GM21528 (cell line): ENCODE results near the gene DMPK.
A peak's percentile ranks its signal among the peaks of the same experiment; 100 is the strongest.
"Not testable (repeated sequence)": the region's sequence is repeated elsewhere in the genome, so short reads cannot be mapped to it uniquely, and the experiment has no call there.

Source experiments
- ATAC-seq: cut with Tn5 transposase; IDR thresholded peaks from one replicate; pipeline ENCODE4 v1.9.1; 2021; ENCODE audit warnings: mild to moderate bottlenecking, moderate library complexity; ENCODE audit not compliant: unreplicated experiment, low FRiP score

DMPK gene

DNA sequence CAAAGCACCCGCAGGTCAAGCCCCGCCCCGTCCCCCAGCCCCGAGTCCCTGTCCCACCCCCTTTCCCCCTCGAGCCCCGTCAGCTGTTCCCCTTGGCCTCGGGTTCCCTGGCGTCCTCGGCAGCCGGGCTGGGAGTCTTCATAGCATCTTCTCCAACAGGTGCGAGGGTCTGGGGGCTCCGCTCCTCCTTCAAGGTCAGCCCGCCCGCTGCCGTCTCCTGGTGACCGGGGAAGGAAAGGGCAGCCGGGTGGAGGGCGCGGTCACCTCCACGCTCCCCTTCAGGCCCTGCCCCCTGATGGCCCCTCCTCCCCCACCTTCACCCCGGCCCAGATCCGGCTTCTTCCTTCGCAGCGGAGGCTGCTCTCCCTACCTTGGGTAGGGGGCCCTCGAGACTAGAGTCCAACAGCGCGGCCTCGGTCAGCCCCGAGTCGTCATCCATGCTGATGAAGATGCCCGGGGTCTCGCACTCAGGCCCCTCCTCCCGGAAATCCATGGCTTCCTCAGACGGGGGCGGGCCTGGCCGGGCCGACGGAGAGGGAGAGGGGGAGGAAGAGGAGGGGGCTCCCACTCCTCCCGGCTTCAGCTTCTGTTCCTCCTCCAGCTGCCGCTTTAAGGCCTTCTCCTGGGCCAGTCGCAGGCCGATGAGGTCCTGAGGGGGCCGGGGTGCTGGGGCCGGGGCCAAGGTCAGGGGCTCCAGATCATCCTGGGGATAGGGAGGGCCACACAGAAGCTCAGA, 33.4 kb upstream of the DMPK start:
- no peak for ATAC-seq

GRCh38 chr19:45814851-45815480, 32.7 kb upstream of the DMPK start, which contains the start of gene RSPH6A:
TSS of gene RSPH6A (minus strand) at chr19:45815308. CDS start at chr19:45815176, 132 bp downstream.
- no peak for ATAC-seq

DNA sequence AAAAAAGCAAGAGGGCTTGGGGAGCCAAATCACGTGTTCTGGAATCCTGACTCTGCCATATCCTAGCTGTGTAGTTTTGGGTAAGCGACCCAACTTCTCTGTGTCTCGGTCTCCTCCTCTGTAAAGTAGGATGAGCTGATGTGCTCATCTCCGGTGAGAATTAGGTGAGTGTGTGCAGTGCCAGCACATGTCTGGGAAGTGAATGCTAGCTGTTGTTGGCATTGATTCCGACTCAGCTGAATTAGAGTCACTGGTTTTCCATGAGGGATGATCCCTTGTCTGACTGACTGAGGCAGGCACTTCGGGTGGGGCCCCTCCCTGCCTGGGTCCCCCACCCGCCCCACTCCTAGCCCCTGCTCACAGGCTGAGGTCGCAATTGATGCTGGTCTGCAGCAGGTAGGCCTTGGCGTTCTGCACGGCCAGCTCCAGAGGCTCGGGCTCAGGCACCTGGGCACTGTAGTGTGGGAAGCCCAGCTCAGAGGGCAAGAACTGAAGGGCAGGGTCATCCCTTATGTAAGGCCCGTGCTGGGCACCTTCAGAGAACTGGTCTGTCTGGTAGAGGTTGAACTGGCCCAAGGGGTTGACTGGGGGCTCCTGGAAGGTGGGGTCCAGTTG, 32.0 kb upstream of the DMPK start:
- no peak for ATAC-seq

GRCh38 chr19:45812297-45812696, 30.0 kb upstream of the DMPK start:
- no peak for ATAC-seq

DNA sequence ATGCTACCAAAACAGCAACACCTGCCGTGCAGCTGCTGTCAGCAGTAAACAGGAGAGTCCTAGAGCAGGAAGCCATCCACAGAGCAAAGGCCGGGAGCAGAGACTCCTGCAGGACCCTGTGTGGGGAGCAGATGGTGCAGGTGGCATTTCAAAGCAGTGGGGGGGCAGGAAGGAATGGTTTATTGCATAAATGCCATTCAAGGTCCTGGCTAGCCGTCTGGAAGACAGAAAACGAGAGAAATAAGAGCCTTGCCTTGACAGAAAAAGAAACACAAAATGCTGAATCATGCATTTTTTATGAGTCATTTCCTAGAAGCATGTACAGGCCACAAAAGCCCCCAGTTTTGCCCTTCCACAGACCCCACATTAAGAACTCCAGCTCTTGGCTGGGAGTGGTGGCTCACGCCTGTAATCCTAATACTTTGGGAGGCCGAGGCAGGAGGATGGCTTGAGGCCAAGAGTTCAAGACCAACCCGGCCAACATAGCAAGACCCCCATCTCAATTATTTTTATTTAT, 27.4 kb upstream of the DMPK start:
- no peak for ATAC-seq

DNA sequence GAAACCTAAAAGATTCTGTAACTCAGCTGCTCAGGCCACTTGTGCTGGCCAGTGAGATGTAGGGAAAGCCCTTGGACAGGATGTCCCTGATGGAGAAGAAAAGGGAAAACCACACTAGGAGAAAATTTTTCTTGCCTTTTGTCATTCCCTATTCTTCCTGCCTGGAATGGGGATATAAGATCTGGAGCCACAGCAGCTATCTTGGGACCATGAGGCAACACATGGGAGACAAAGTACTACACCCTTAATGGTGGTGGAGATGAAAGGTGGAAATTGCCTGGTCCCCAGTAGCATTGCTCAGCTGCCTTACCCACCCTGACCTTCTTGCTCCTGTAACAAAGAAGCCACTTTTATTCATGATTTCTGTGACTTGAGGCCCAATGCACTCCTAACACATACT, 23.4 kb upstream of the DMPK start:
- ATAC-seq = no peak

DNA sequence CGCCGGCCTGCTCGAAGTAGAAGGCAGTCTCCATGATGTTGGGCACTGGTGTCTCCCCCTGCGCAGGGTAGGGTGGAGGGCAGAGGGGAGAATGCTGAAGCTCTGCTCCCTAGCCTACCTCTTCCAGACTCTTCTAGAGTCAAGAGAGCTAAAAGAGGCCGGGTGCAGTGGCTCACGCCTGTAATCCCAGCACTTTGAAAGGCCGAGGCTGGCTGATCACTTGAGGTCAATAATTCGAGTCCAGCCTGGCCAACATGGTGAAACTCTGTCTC, 22.6 kb upstream of the DMPK start:
- no peak for ATAC-seq

DNA sequence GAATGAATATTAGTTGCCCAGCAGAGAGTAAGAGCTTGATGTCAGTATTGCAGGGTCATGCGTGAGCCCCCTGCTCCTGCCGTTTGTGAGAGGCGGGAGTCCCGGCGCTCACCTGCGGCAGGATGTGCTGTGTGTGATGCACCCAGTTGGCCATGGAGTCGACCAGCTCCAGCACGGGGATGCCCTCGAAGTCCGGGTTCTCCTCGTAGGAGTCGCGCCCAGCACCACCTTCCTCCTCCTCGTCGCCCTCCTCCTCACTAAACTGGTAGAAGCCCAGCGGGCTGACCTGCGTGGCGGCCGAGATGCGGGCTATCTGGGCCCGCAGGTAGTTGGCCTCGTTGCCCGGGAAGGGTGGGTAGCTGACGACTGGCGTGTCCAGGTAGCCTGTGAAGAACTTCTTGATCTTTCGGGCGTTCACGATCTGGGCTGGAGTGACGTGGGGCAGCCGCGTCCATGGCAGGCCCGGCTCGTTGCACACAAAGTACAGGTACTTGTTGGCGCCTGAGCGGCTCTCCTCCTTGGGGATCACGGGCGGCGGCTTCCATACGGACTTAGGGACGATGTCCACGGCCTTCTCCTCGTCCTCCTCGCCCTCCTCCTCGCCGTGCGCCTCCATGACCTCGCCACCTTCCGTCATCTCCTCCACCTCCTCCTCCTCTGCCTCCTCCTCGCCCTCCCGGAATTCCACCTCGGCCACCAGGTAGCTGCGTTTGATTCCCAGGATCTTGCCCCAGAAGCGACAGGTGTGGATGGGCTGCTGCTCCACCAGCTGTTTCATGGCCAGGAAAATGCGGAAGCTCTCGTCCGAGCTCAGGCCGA, 22.1 kb upstream of the DMPK start:
- ATAC-seq = no peak

- no peak for ATAC-seq
These were observed 19.4 kb upstream of the DMPK start for GRCh38 chr19:45801603-45802175.

DNA sequence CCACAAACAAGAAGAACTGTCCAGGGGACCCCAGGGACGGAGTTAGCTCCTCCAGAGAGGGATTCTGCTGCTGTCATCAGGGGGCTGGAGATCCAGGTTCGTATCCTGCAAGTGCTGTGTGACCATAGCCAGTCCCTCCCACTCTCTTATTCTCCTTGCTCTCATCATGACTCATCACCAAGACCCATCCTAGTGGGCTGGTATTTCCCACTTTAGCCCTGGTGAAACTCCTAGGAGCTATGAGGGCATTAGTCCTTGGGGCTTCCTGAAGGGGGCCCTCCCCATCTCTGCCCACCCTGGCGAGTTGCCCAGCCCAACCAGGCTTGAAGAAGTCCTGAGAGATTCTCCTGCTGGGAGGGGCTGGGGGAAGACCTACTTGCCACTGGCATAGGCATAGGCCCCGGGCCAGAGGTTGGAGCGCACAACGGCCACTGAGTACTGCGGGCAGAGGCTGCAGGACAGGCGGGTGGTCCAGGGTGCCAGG, 17.8 kb upstream of the DMPK start:
- ATAC-seq = no peak

GRCh38 chr19:45799541-45799940, 17.3 kb upstream of the DMPK start:
- ATAC-seq = not testable (repeated sequence)

DNA sequence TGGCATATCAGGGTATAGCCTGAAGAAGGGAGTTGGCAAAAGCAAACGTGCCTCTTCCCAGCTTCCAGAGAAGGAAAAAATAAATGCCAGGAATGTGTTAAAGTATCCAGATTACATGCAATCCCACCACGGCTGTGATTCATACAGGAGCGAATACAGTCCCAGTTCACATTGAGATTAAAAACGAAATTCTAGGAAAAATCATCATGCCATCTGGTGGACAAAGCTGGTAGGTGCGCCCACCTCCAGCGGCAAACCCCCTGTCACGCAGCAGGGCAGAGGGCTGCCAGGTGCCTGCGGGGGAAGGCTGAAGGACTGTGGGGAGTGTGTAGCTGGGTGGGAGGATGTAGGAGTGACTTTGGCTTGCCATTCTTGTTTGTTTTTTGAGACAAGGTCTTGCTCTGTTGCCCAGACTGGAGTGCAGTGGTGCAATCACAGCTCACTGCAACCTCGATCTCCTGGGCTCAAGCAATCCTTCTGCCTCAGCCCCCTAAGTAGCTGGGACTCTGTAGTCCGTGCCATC, 16.8 kb upstream of the DMPK start:
- no peak for ATAC-seq

DNA sequence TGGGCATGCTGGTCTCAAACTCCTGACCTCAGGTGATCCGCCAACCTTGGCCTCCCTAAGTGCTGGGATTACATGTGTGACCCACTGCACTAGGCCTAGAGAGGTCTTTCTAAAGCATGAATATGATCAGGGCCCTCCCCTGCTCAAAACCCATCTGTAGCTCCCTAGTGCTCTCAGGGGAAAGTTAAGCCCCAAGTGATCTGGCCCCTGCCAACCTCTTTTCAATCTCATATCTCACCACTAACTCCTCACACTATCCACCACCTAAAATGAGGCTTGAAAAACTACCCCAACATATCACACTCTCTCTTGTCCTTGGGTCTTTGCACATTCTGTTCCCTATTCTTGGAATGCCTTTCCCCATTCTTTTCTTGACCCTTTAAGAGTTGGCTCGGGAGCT, 12.3 kb upstream of the DMPK start:
- ATAC-seq = no peak

DNA sequence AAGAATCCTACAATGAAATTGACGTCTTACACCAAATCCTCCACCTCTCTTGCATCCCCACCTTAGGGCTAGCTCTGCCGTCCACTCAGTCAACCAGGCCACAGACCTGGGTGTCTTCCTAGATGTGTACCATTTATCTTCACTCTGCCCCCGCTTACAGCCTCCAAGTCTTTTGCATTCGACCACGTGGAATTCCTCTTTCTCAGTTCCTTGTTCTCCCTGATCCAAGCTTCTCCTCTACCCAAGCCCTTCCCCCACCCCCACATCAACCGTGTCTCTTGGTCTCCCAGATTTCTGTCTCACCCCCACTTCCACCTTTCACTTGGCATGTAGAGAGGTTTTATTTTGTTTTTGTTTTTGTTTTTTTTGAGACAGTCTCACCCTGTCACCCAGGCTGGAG, 11.6 kb upstream of the DMPK start:
- no peak for ATAC-seq

DNA sequence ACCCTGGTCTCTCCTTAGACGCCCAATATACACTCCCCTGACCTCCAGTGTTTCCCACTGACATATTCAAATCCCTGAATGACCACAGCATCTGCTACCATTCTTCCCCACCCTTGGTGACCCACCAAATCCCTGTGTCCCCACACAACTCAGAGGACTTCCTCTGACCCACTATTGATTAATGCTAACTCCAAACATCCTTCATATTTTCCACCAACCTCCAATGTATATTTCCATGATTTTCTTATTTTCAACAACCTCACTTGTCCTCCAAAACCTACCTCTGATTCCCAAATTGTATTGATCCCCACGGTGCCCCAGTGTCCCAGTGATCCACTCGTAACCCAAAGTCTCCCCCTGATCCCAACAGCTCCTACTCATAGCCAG, 10.9 kb upstream of the DMPK start:
- no peak for ATAC-seq

DNA sequence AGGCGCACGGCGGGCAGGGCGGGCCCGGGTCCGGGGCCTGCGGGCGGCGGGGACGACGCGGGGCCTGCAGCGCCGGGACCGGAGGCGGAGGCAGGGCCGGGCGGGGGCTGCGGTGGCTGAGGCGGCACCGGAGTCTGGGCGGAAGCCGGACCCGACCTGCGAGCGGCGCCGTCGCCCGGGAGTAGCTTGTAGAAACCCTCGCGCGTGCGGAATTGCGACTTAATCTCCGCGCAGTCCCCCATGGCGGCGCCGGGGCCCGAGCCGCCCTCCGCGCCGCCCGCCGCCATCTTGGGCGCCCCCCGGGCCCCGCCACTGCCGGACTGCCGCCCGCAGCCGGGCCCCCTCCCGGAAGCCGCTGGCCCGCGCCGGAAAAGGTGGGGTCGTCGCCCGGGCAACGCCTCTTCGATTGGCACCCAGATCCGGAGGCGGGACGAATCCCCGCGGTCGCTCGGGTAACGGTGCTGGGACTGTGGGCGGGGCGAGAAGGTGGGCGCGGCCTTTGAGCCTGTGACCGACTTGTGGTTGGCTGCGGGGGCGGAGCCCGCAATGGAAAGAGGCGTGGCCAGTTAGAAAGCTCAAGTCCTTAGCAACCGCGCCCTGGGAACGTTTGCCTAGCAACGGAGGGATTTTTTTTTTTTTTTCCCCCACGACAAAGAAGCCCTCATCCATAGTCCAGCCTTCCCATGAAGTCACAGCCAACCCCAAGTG, 10.3 kb upstream of the DMPK start, which contains the start of gene DMWD:
DMWD (minus strand) TSS at position 376 of the 708 bp plus-strand sequence; CDS start at position 287, 89 bp downstream.
- peak; percentile 82 for ATAC-seq

DNA sequence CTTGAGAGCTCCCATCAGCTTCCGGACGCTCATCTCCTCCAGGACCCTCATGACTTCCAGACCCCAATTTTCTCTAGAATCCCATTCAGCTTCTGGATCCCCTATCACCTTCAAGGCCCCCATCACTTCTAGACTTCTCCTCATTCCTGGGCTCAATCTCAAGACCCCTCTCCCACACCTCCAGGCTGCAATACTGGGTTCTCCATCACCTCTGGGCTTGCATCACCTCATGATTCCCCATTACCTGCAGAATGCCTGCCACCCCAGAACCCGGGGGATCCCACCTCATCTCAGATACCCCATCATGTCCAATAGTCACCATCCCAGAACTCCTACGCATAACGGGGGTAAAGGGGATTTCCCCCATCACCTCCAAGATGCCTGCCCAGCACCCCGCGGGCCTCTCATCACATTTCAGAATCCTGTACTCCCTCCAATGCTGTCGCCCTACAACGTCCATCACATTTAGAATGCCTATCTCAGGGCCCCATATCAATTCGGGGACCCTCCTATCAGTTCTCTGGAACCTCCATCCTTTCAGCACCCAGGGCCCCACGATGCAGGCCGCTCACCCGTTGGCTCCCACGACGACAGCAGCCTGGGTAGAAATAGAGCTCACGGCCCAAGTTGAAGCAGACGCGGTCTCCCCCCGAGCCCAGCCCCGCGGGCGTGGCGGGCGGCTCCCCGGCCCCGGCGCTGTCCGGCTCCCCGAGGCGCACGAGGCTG, 9.6 kb upstream of the DMPK start:
- ATAC-seq = peak; percentile 31

- no peak for ATAC-seq
These were observed 8.7 kb upstream of the DMPK start for GRCh38 chr19:45790942-45791341.
